HG02763 (cell line): ENCODE results near the gene PDE11A.

Source experiments
- ATAC-seq: cut with Tn5 transposase; IDR thresholded peaks from one replicate; pipeline ENCODE4 v1.9.1; 2021; ENCODE audit warnings: mild to moderate bottlenecking, moderate library complexity; ENCODE audit not compliant: unreplicated experiment

PDE11A gene

GRCh38 chr2:177733322-177733855 lies 339.2 kb downstream of the PDE11A start:
- ATAC-seq: no peak

GRCh38 chr2:177731384-177731783 lies 341.2 kb downstream of the PDE11A start:
- no peak for ATAC-seq

GRCh38 chr2:177730792-177731191 lies 341.8 kb downstream of the PDE11A start:
- ATAC-seq: no peak

GRCh38 chr2:177730363-177730762 lies 342.2 kb downstream of the PDE11A start:
- ATAC-seq: no peak

- no peak for ATAC-seq
Observed at GRCh38 chr2:177728920-177729319, 343.7 kb downstream of the PDE11A start.

GRCh38 chr2:177728399-177728765 lies 344.2 kb downstream of the PDE11A start:
- ATAC-seq: no peak

- ATAC-seq: no peak
Observed at GRCh38 chr2:177727577-177728398, 344.8 kb downstream of the PDE11A start.

- ATAC-seq: no peak
Observed at GRCh38 chr2:177726931-177727348, 345.6 kb downstream of the PDE11A start.

GRCh38 chr2:177724398-177725287 lies 347.9 kb downstream of the PDE11A start:
- no peak for ATAC-seq

GRCh38 chr2:177723235-177723634 lies 349.3 kb downstream of the PDE11A start:
- ATAC-seq: no peak

GRCh38 chr2:177721818-177722567 lies 350.6 kb downstream of the PDE11A start:
- no peak for ATAC-seq

GRCh38 chr2:177721087-177721486 lies 351.5 kb downstream of the PDE11A start:
- no peak for ATAC-seq

- ATAC-seq: no peak
Observed at GRCh38 chr2:177717831-177718618, 354.6 kb downstream of the PDE11A start.

- ATAC-seq: no peak
Observed at GRCh38 chr2:177716484-177716883, 356.1 kb downstream of the PDE11A start.

- no peak for ATAC-seq
Observed at GRCh38 chr2:177715771-177716170, 356.8 kb downstream of the PDE11A start.

GRCh38 chr2:177714704-177715103 lies 357.9 kb downstream of the PDE11A start:
- no peak for ATAC-seq

GRCh38 chr2:177712462-177712861 lies 360.1 kb downstream of the PDE11A start:
- ATAC-seq: no peak

- ATAC-seq: no peak
Observed at GRCh38 chr2:177711483-177712265, 360.9 kb downstream of the PDE11A start.

GRCh38 chr2:177710889-177711288 lies 361.7 kb downstream of the PDE11A start:
- ATAC-seq: no peak
